Measurements from ENCODE around the gene CPLX3. TPM values are rescaled to one million over a fixed set of nuclear protein-coding genes. Genes with fewer than 3 reads are reported as not detected.

The CPLX3 gene
- total and polyA plus RNA-seq, 2 of the 8 experiments (the other 6 are each of a cell fraction or from before 2014, with no cell fraction given): 0.17 TPM; not detected in 1

GRCh38 chr15:74866090-74866489 is 39.7 kb downstream of the CPLX3 start:
- Histone ChIP-seq H2AK5ac (ENCODE audit: low read depth, low read length) (no peak overlapping the region), H2BK120ac (replicated peaks; ENCODE audit: low read depth, low read length) (no peak overlapping the region), H2BK20ac (ENCODE audit: low read length) (no peak overlapping the region), H3K27ac (ENCODE audit: low read depth, low read length) (no peak overlapping the region), H2BK5ac (ENCODE audit: low read depth, low read length) (no peak overlapping the region; the same call in 1 of the 2 replicates), H2AFZ (ENCODE audit: low read length) (no peak overlapping the region), H3K4me3 (ENCODE audit: extremely low read depth in 1 of 4, insufficient read depth in 2 of 4, low read depth in 3 of 4, low read length in 4 of 4) (no peak overlapping the region), H3K4me1 (replicated peaks in 1 of 4; ENCODE audit: control insufficient read depth in 3 of 4, insufficient read depth in 4 of 4, low read length in 3 of 4) (no peaks in the 10 kb centered on the region), H3K9ac (replicated peaks in 1 of 4; ENCODE audit: extremely low read depth in 1 of 4, low read depth in 3 of 4, low read length in 3 of 4) (no peak overlapping the region), H4K91ac (replicated peaks; ENCODE audit: insufficient read length, low read length) (no peak overlapping the region), H3K23me2 (ENCODE audit: low read depth, low read length) (peaks cover 2% of the 10 kb centered on the region; the same call in 1 of the 2 replicates), H3K27me3 (replicated peaks in 1 of 4; ENCODE audit: control insufficient read depth in 3 of 4, extremely low read depth in 1 of 4, insufficient read depth in 3 of 4, low read length in 3 of 4) (no peaks in the 10 kb centered on the region), H3K79me1 (ENCODE audit: low read depth, low read length) (peaks cover 9% of the 10 kb centered on the region; the same call in 1 of the 2 replicates), H3K4ac (replicated peaks; ENCODE audit: insufficient read length, low read depth, low read length) (no peak overlapping the region), H4K5ac (ENCODE audit: insufficient read length, low read depth, low read length) (no peak overlapping the region), H3K56ac (replicated peaks; ENCODE audit: insufficient read length, low read depth, low read length) (no peak overlapping the region), H4K20me1 (replicated peaks in 1 of 2; ENCODE audit: control insufficient read depth in 1 of 2, insufficient read depth in 2 of 2, low read length in 2 of 2) (peaks cover 3 to 12% of the 10 kb centered on the region in 2 experiments), H3K4me2 (ENCODE audit: insufficient read depth in 1 of 2, low read depth in 2 of 2, low read length in 2 of 2) (no peak overlapping the region), H3K23ac (ENCODE audit: insufficient read length) (no peak overlapping the region), H3K79me2 (ENCODE audit: control insufficient read depth in 1 of 2, insufficient read depth in 2 of 2, low read length in 2 of 2) (peaks cover 0 to 48% of the 10 kb centered on the region in 2 experiments; a peak in 2 of 4 replicates), H4K8ac (ENCODE audit: extremely low read depth, insufficient read depth, low read length) (no peak overlapping the region), H3K14ac (ENCODE audit: insufficient read length) (no peak overlapping the region), H3K36me3 (ENCODE audit: control insufficient read depth in 2 of 4, insufficient read depth in 4 of 4, low read length in 3 of 4) (no peaks in the 10 kb centered on the region), H3K9me3 (ENCODE audit: insufficient read depth in 2 of 2, low read depth in 1 of 2, low read length in 1 of 2) (no peaks in the 10 kb centered on the region), H2BK15ac (ENCODE audit: low read length) (no peak overlapping the region), H2BK12ac (ENCODE audit: low read depth, low read length) (no peak overlapping the region), H3K18ac (ENCODE audit: extremely low read depth, low read length) (no peak overlapping the region)
- POLR2A ChIA-PET (ENCODE audit: partially characterized antibody): interaction anchor here (0.7 kb wide), 1 partner anchor 158 kb away, joined by 4 read pairs; no protein-coding TSS in a partner anchor
- DNase-seq (ENCODE audit: low read depth in 1 of 2, low spot score in 2 of 2) (no peak), FAIRE-seq (no peak)
- CTCF ChIA-PET (ENCODE audit: partially characterized antibody): no interaction called here
- TF ChIP-seq CBX8 (IDR thresholded peaks at IDR 0.05; ENCODE audit: borderline replicate concordance, low read depth, low read length) (no peak), TCF12 (IDR thresholded peaks at IDR 0.05; ENCODE audit: low read depth, low read length) (no peak), RXRA (IDR thresholded peaks at IDR 0.05; ENCODE audit: insufficient read depth, low read depth, low read length) (no peak), SP4 (IDR thresholded peaks at IDR 0.05; ENCODE audit: low read length) (no peak), BACH1 (IDR thresholded peaks at IDR 0.05; ENCODE audit: low read length) (no peak), SP1 (IDR thresholded peaks at IDR 0.05; ENCODE audit: low read depth, low read length) (no peak), KDM5A (IDR thresholded peaks at IDR 0.05; ENCODE audit: low read length) (no peak), NRF1 (IDR thresholded peaks at IDR 0.05; ENCODE audit: low read depth, low read length) (no peak), CTBP2 (IDR thresholded peaks at IDR 0.05; ENCODE audit: borderline replicate concordance, insufficient read depth, insufficient read length, low read length) (no peak)
- 91% methylated on average over 6 of the region's 6 CpGs; no CpG with 5 or more reads in 1 of the 2 experiments for WGBS, 2 experiments (ENCODE audit: extremely low coverage in 1 of 2, insufficient coverage in 1 of 2, insufficient read length in 1 of 2, insufficient replicate concordance in 2 of 2, low coverage in 1 of 2, low lambda C conversion rate in 2 of 2, missing lambda C conversion rate in 1 of 2)

Measured in H1 (cell line).